HepG2 (cell line): ENCODE results near the gene GNA12. TPM values are rescaled to one million over a fixed set of nuclear protein-coding genes. Genes with fewer than 3 reads are reported as not detected.
A peak's percentile ranks its signal among the peaks of the same experiment; 100 is the strongest.

Experiments
- RELA ChIP-seq: sonication (generic); formaldehyde crosslinking; IDR thresholded peaks from 2 replicates; pipeline ENCODE4 v1.4.0; 2020; ENCODE audit warnings: missing genetic modification reagents
- SAFB2 ChIP-seq: sonication (generic); formaldehyde crosslinking; IDR thresholded peaks from 2 replicates; pipeline ENCODE4 v1.5.1; 2020; ENCODE audit warnings: missing genetic modification reagents, low read depth, mild to moderate bottlenecking, borderline replicate concordance
- SMAD1 ChIP-seq: sonication (generic); formaldehyde crosslinking; IDR thresholded peaks from 2 replicates; pipeline ENCODE4 v1.4.0; 2020; ENCODE audit warnings: missing genetic modification reagents, low read depth, mild to moderate bottlenecking, borderline replicate concordance
- STAT5B ChIP-seq: sonication (generic); formaldehyde crosslinking; IDR thresholded peaks from 2 replicates; pipeline ENCODE4 v1.4.0; 2020; ENCODE audit warnings: missing genetic modification reagents
- ZNF225 ChIP-seq: sonication (generic); formaldehyde crosslinking; IDR thresholded peaks from 2 replicates; pipeline ENCODE4 v1.4.0; 2020; ENCODE audit warnings: mild to moderate bottlenecking, missing genetic modification reagents
- ZNF33A ChIP-seq: sonication (generic); formaldehyde crosslinking; IDR thresholded peaks from 2 replicates; pipeline ENCODE4 v1.5.1; 2020; ENCODE audit warnings: missing genetic modification reagents, mild to moderate bottlenecking, moderate library complexity, borderline replicate concordance
- ZNF552 ChIP-seq: sonication (generic); formaldehyde crosslinking; IDR thresholded peaks from 2 replicates; pipeline ENCODE4 v1.9.0; 2022; ENCODE audit warnings: missing genetic modification reagents, mild to moderate bottlenecking, borderline replicate concordance
- ZNF558 ChIP-seq: sonication (generic); formaldehyde crosslinking; IDR thresholded peaks from 2 replicates; pipeline ENCODE4 v1.9.0; 2022; ENCODE audit warnings: mild to moderate bottlenecking, missing genetic modification reagents, borderline replicate concordance
- ZNF792 ChIP-seq: IDR thresholded peaks from 2 replicates; pipeline ENCODE4 v1.6.1; 2016
- polyA plus RNA-seq, 8 experiments: library from polyadenylated mRNA; depleted of rRNA in 3 of 8; stranded (reverse) in 7 of 8; unstranded in 1 of 8; fragments of >200 nt; fragmentation: Illumina TruSeq in 4 of 8; extraction: Trizol in 4 of 8; gene quantifications; 2 replicates each; pipeline versions ENCODE4 v1.2.1 to v1.2.3, GENCODE V29; 2011 to 2016; ENCODE audit warnings: low read depth in 4 of 8, missing spikeins in 1 of 8, mixed read lengths in 1 of 8; ENCODE audit not compliant: insufficient read depth in 1 of 8
- total RNA-seq, 5 experiments: library from RNA; depleted of rRNA; stranded (reverse); fragments of >200 nt; fragmentation: Illumina TruSeq; extraction: Trizol; gene quantifications; 2 replicates each; pipeline ENCODE4 v1.2.3, GENCODE V29; 2016; ENCODE audit warnings: low read depth in 1 of 5
- TF ChIP-seq, protein P1 (sequence below): IDR thresholded peaks from 2 replicates; pipeline ENCODE4 v1.6.1; 2012; ENCODE audit warnings: low read depth, low read length, improper control_type of control experiment
- TF ChIP-seq, protein P2 (sequence below): sonication (generic); formaldehyde crosslinking; IDR thresholded peaks from 2 replicates; pipeline ENCODE4 v1.8.0; 2022; ENCODE audit warnings: mild to moderate bottlenecking, missing genetic modification reagents, moderate library complexity
- TF ChIP-seq, protein P3 (sequence below): sonication (generic); formaldehyde crosslinking; IDR thresholded peaks from 2 replicates; pipeline ENCODE4 v1.4.0; 2020; ENCODE audit warnings: missing genetic modification reagents
- TF ChIP-seq, protein P4 (sequence below), 2 experiments: fragments of 450-650 bp in 1 of 2; sonication (generic) in 1 of 2; formaldehyde crosslinking in 1 of 2; IDR thresholded peaks; 2 replicates each; pipeline versions ENCODE4 v1.6.1 to v1.8.0; 2016 to 2022; ENCODE audit warnings: antibody characterized with exemption in 1 of 2, mild to moderate bottlenecking in 1 of 2, missing genetic modification reagents in 1 of 2
- TF ChIP-seq, protein P5 (sequence below): sonication (generic); formaldehyde crosslinking; IDR thresholded peaks from 2 replicates; pipeline ENCODE4 v1.5.0; 2020; ENCODE audit warnings: missing genetic modification reagents

GNA12 gene
- total and polyA plus RNA-seq, 2 of the 13 experiments (the other 11 are each of a cell fraction or from before 2014, with no cell fraction given): 16.2 to 50.9 TPM

GRCh38 chr7:2709553-2710285 lies 134.4 kb downstream of the GNA12 start (continued):
- TF ChIP-seq, protein P1, sequence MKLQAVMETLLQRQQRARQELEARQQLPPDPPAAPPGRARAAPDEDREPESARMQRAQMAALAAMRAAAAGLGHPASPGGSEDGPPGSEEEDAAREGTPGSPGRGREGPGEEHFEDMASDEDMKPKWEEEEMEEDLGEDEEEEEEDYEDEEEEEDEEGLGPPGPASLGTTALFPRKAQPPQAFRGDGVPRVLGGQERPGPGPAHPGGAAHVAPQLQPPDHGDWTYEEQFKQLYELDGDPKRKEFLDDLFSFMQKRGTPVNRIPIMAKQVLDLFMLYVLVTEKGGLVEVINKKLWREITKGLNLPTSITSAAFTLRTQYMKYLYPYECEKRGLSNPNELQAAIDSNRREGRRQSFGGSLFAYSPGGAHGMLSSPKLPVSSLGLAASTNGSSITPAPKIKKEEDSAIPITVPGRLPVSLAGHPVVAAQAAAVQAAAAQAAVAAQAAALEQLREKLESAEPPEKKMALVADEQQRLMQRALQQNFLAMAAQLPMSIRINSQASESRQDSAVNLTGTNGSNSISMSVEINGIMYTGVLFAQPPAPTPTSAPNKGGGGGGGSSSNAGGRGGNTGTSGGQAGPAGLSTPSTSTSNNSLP: no peak
- no peak for TF ChIP-seq STAT5B
- TF ChIP-seq ZNF792 (CRISPR knock-in tag): 0 out of 2 replicates have a peak, but pooled peaks have one; percentile 44
- TF ChIP-seq, protein P2, sequence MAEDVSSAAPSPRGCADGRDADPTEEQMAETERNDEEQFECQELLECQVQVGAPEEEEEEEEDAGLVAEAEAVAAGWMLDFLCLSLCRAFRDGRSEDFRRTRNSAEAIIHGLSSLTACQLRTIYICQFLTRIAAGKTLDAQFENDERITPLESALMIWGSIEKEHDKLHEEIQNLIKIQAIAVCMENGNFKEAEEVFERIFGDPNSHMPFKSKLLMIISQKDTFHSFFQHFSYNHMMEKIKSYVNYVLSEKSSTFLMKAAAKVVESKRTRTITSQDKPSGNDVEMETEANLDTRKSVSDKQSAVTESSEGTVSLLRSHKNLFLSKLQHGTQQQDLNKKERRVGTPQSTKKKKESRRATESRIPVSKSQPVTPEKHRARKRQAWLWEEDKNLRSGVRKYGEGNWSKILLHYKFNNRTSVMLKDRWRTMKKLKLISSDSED: no peak
- TF ChIP-seq, protein P3, sequence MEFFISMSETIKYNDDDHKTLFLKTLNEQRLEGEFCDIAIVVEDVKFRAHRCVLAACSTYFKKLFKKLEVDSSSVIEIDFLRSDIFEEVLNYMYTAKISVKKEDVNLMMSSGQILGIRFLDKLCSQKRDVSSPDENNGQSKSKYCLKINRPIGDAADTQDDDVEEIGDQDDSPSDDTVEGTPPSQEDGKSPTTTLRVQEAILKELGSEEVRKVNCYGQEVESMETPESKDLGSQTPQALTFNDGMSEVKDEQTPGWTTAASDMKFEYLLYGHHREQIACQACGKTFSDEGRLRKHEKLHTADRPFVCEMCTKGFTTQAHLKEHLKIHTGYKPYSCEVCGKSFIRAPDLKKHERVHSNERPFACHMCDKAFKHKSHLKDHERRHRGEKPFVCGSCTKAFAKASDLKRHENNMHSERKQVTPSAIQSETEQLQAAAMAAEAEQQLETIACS: no peak
- 0 out of 2 replicates have a peak, but pooled peaks have one; percentile 29 for TF ChIP-seq ZNF558 (CRISPR knock-in tag)
- TF ChIP-seq, protein P4, sequence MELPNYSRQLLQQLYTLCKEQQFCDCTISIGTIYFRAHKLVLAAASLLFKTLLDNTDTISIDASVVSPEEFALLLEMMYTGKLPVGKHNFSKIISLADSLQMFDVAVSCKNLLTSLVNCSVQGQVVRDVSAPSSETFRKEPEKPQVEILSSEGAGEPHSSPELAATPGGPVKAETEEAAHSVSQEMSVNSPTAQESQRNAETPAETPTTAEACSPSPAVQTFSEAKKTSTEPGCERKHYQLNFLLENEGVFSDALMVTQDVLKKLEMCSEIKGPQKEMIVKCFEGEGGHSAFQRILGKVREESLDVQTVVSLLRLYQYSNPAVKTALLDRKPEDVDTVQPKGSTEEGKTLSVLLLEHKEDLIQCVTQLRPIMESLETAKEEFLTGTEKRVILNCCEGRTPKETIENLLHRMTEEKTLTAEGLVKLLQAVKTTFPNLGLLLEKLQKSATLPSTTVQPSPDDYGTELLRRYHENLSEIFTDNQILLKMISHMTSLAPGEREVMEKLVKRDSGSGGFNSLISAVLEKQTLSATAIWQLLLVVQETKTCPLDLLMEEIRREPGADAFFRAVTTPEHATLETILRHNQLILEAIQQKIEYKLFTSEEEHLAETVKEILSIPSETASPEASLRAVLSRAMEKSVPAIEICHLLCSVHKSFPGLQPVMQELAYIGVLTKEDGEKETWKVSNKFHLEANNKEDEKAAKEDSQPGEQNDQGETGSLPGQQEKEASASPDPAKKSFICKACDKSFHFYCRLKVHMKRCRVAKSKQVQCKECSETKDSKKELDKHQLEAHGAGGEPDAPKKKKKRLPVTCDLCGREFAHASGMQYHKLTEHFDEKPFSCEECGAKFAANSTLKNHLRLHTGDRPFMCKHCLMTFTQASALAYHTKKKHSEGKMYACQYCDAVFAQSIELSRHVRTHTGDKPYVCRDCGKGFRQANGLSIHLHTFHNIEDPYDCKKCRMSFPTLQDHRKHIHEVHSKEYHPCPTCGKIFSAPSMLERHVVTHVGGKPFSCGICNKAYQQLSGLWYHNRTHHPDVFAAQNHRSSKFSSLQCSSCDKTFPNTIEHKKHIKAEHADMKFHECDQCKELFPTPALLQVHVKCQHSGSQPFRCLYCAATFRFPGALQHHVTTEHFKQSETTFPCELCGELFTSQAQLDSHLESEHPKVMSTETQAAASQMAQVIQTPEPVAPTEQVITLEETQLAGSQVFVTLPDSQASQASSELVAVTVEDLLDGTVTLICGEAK (IDR thresholded peaks at IDR 0.05): no peak
- TF ChIP-seq, protein P4 (CRISPR knock-in tag; IDR thresholded peaks at IDR 0.05): no peak
- TF ChIP-seq, protein P5, sequence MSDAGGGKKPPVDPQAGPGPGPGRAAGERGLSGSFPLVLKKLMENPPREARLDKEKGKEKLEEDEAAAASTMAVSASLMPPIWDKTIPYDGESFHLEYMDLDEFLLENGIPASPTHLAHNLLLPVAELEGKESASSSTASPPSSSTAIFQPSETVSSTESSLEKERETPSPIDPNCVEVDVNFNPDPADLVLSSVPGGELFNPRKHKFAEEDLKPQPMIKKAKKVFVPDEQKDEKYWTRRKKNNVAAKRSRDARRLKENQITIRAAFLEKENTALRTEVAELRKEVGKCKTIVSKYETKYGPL (CRISPR knock-in tag): no peak
- 0 out of 2 replicates have a peak, but pooled peaks have one; percentile 52 for TF ChIP-seq RELA (CRISPR knock-in tag)
- 0 out of 2 replicates have a peak, but pooled peaks have one; percentile 59 for TF ChIP-seq SMAD1 (CRISPR knock-in tag)
- TF ChIP-seq SAFB2: no peak
- TF ChIP-seq ZNF225 (CRISPR knock-in tag): no peak
- no peak for TF ChIP-seq ZNF552 (CRISPR knock-in tag)
- no peak for TF ChIP-seq ZNF33A (CRISPR knock-in tag)
